NCI-H2029 (cell line): ENCODE data around the gene PLCG2.
"Not testable (repeated sequence)": the region's sequence is repeated elsewhere in the genome, so short reads cannot be mapped to it uniquely, and the experiment has no call there.

ENCODE experiments used
- DNase-seq: peaks from one replicate; lab custom pipeline; 2025; lab: John Stamatoyannopoulos, UW

PLCG2 gene

DNA sequence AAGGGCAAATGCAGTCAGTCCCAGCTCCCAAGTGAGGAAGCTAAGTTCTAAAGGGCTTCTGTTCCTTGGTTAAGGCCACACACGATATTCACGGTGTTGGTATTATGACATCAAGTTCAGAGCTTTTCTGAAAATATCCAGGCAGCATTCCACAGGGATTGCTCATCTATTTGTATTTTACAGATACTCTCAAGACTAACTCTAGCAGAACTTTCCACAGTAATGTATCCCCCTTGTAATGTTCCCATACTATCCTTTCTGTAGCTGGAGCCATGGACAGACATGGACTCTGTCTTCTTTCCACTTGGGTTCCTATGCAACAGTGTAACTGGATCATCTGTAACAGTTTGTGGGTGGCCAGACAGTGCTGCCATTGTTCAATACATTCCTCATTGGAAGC, 218.6 kb downstream of the PLCG2 start:
- no peak for DNase-seq

DNA sequence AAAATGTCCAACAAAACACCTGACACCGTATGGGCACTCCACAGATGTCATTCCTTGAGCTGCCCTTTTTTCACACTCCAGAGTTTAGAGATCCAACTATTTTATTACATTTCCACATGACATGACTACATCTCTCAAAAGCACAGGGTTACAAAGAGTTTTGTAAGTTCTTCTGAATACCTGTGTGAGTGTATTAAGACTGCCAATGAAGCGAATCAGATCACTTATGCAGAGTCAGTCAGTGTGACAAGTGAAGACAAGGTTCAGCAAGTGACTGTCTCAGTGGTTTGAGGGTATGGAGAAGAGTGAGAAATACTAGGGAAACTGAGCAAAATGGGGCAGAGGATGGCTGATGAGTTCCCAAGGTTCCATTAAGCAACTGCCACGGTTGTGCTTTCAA, 223.7 kb downstream of the PLCG2 start:
- DNase-seq, result no peak

- no peak for DNase-seq
Observed at GRCh38 chr16:82004601-82005000, 225.5 kb downstream of the PLCG2 start.

- DNase-seq, result no peak
Observed at GRCh38 chr16:82005027-82005830, 226.1 kb downstream of the PLCG2 start.

DNA sequence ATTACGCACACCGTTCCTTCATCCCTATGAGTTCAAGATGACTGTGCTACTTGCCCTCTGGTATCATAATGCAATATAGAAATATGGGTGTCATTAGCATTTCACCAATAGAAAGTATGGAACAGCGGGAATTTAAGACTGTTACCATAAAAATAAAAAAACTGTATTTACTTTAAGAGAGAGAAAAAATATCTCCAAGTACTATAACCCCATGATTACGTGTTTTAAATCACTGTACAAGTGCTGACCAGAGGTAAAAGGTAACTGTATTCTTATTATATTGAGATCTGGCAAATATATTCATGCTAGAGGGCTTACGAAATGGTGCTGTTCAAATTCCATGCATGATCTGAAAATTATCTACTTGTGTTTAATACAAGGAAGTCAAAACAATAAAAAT, 226.9 kb downstream of the PLCG2 start:
- DNase-seq, result no peak

- DNase-seq, result no peak
Observed at GRCh38 chr16:82007189-82007588, 228.1 kb downstream of the PLCG2 start.

DNA sequence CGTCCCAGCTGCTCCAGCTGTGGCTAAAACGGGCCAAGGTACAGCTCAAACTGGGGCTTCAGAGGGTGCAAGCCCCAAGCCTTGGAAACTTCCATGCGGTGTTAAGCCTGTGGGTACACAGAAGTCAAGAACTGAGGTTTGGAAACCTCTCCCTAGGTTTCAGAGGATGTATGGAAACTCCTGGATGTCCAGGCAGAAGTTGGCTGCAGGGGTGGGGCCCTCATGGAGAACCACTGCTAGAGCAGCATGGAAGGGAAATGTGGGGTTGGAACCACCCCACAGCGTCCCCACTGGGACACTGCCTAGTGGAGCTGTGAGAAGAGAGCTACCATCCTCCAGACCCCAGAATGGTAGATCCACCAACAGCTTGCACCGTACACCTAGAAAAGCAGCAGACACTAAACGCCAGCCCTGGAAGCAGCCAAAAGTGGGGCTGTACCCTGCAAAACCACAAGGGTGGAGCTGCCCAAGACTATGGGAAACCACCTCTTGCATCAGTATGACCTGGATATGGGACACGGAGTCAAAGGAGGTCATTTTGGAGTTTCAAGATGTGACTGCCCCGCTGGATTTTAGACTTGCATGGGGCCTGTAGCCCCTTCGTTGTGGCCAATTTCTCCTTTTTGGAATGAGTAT, 230.0 kb downstream of the PLCG2 start:
- DNase-seq, result no peak

DNA sequence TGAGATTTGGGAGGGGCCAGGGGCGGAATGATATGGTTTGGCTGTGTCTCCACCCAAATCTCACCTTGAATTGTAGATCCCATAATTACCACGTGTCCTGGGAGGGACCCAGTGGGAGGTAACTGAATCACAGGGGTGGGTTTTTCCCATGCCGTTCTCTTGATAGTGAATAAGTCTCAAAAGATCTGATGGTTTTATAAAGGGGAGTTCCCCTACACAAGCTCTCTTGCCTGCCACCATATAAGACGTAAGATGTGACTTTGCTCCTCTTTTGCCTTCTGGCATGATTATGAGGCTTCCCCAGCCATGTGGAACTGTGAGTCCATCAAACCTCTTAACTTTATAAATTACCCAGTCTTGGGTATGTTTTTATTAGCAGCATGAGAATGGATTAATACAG, 230.7 kb downstream of the PLCG2 start:
- DNase-seq, result not testable (repeated sequence)

DNA sequence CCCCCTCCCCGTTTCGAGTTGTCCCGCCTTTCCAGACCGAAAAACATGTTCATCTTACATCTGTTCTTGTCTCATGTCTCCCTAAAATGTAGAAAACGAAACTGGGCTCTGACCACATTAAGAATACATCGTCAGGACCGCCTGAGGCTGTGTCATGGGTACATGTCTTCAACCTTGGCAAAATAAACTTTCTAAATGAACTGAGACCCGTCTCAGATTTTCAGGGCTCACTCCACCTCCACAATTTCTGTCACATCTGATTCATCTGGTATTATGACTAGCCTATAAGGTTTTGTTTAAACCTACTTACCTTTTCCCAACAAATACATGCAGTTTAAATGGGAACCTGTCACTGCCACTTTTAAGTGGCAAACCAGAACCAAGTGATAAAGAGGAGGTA, 231.6 kb downstream of the PLCG2 start:
- no peak for DNase-seq

DNA sequence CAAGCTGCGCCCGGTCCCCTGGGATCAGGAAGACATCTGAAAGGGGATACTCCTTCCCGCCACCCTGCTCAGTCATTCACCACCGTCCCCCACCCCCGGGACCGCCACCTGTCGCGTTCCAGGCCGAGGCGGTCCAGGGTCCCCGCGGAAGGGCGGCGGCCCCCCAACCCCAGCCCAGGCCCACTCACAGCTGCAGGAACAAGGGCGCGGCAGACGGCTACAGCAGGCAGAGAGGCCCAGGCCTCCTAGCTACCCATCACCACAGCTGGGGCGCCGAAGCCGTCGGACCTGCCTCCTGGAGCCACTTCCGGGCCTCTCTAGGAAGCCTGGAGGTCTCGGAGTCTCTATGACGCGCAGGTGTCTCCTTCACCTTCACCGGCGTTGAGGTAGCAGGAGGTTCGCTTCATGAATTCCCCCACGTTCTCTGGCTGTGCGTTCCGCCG, 232.1 kb downstream of the PLCG2 start, which contains the start of gene SDR42E1:
TSS of gene SDR42E1 (minus strand) at position 272 of the 443 bp plus-strand sequence. CDS start 10,612 bp downstream, outside the sequence.
- DNase-seq, result peak; percentile 61
